ENCODE results near the gene FBXL12. TPM values are rescaled to one million over a fixed set of nuclear protein-coding genes. Genes with fewer than 3 reads are reported as not detected.
A peak's percentile ranks its signal among the peaks of the same experiment; 100 is the strongest.
"Not testable (repeated sequence)": the region's sequence is repeated elsewhere in the genome, so short reads cannot be mapped to it uniquely, and the experiment has no call there.

Gene FBXL12
- total RNA-seq, 2 experiments from 2014 or later = 26.4 to 29.0 TPM

DNA sequence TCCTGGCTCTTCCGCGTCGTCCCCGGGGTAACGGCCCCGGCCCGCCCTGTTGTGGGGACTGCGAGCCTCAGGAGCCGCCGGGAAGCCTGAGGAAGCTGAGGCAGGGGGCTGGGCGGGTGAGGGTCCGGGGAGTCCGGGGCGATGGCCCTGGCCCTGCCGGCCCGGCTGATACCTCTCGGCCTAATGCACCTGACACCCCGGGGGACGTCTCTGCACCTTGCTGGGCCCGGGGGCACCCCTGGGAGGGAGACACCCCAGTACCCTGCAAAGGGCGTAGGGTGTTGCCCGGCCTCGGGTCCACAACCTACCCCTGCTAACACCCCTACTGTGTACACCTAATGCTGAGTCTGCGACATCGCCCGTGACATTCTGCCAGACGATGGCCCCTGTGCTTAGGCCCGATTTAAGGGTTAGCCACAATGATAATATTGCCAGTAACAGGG, 16.6 kb upstream of the FBXL12 start:
- Mint-ChIP-seq H3K27me3 (ENCODE audit: low read depth) (no peaks in the 10 kb centered on the region), H3K4me1 (ENCODE audit: low read depth) (peaks cover 23% of the 10 kb centered on the region), H3K9me3 (ENCODE audit: insufficient read depth) (no peaks in the 10 kb centered on the region), H3K4me3 (peak overlapping the region; percentile 84), H3K36me3 (ENCODE audit: low read depth) (peaks cover 22% of the 10 kb centered on the region), H3K27ac (peak overlapping the region; percentile 79)
- DNase-seq = no peak
- CTCF ChIA-PET = interaction anchor here (0.9 to 2.4 kb wide), 7 partner anchors 11 to 96 kb away, joined by 3 to 10 read pairs (median 4); partner anchors contain the start of gene ZNF846
- peak; percentile 1 for ATAC-seq
- POLR2A ChIA-PET = interaction anchor here (1.7 kb wide), 1 partner anchor 24 kb away, joined by 4 read pairs; no protein-coding TSS in a partner anchor

DNA sequence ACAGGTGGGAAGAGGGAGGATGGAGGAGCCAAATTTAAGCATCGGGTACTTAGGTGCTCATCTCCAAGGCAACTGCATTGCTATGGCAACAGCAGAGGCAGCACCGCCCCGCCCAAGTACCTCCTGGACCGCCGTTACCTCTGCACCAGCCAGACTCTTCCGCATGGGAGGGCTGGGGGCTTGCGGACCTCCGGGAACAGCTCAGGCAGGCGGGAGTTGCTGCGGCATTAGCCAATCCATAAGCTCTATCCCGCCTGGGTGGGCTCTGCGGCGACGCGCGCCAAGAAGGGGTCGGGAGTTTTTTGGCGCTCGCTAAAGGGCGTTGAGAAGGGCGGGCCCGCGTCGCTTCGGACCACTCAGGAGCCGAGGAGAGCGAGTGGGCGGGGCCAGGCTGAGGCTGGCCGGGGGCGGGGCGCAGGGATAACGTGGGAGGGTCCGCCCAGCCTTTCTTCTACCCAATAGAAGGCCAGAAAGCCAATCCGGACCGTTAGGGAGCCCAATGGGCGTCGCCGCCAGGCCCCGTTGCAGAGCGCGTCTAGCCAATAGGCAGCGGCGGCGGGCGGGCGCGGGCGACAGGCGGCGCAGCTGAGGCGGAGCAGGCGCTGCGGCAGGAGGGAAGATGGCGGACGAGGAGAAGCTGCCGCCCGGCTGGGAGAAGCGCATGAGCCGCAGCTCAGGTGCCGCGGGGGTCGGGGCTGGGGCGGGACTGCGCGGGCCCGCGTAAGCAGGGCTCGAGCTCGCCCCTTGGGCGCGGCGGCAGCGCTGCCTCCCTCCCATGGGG, 16.0 kb upstream of the FBXL12 start, which contains the start of gene PIN1:
PIN1 (plus strand) TSS at position 593 of the 781 bp plus-strand sequence; CDS start at position 620, 27 bp downstream.
- DNase-seq (peak; percentile 99), ATAC-seq (peak; percentile 99)
- H3K4me3 Mint-ChIP-seq = peak within 1 kb of the TSS; percentile 84
- CTCF ChIA-PET = interaction anchor here (0.9 to 2.4 kb wide), 6 partner anchors 12 to 97 kb away, joined by 3 to 10 read pairs (median 4); partner anchors contain the start of gene ZNF846
- POLR2A ChIA-PET = interaction anchor here (1.3 to 1.7 kb wide), 2 partner anchors 16 to 25 kb away, joined by 3 to 4 read pairs; partner anchors contain the start of gene FBXL12
- peak within 1 kb of the TSS; percentile 89 for H3K27ac Mint-ChIP-seq
- no peaks in the 10 kb centered on the region for H3K27me3 Mint-ChIP-seq (ENCODE audit: low read depth)
- H3K9me3 Mint-ChIP-seq (ENCODE audit: insufficient read depth) = no peaks in the 10 kb centered on the region
- H3K36me3 Mint-ChIP-seq (ENCODE audit: low read depth) = peaks cover 21% of the 10 kb centered on the region
- H3K4me1 Mint-ChIP-seq (ENCODE audit: low read depth) = peaks cover 27% of the 10 kb centered on the region

- H3K36me3 Mint-ChIP-seq (ENCODE audit: low read depth) = peaks cover 22% of the 10 kb centered on the region
- ChIA-PET POLR2A (interaction anchor here (1.3 to 1.7 kb wide), 2 partner anchors 15 to 25 kb away, joined by 3 to 4 read pairs; partner anchors contain the start of gene FBXL12), CTCF (interaction anchor here (1.4 to 2.4 kb wide), 3 partner anchors 12 to 32 kb away, joined by 3 to 10 read pairs (median 4); no protein-coding TSS in a partner anchor)
- H3K9me3 Mint-ChIP-seq (ENCODE audit: insufficient read depth) = no peaks in the 10 kb centered on the region
- no peak for DNase-seq
- H3K4me3 Mint-ChIP-seq = peak overlapping the region; percentile 84
- no peaks in the 10 kb centered on the region for H3K27me3 Mint-ChIP-seq (ENCODE audit: low read depth)
- peak overlapping the region; percentile 89 for H3K27ac Mint-ChIP-seq
- no peak for ATAC-seq
- peaks cover 30% of the 10 kb centered on the region for H3K4me1 Mint-ChIP-seq (ENCODE audit: low read depth)
These were observed 15.4 kb upstream of the FBXL12 start for GRCh38 chr19:9834307-9834725.

- no peak for DNase-seq
These were observed 9.7 kb upstream of the FBXL12 start for GRCh38 chr19:9828551-9829063.

GRCh38 chr19:9827289-9828238, 8.7 kb upstream of the FBXL12 start, which contains the start of gene UBL5:
UBL5 (plus strand) TSS chr19:9827918; CDS start chr19:9828338, 420 bp downstream.
- Mint-ChIP-seq H3K4me1 (ENCODE audit: low read depth) (peaks cover 31% of the 10 kb centered on the region), H3K27me3 (ENCODE audit: low read depth) (no peaks in the 10 kb centered on the region), H3K36me3 (ENCODE audit: low read depth) (peaks cover 36% of the 10 kb centered on the region), H3K27ac (peak within 1 kb of the TSS; percentile 97), H3K4me3 (peak within 1 kb of the TSS; percentile 98), H3K9me3 (ENCODE audit: insufficient read depth) (no peaks in the 10 kb centered on the region)
- POLR2A ChIA-PET = interaction anchor here (0.6 to 2.3 kb wide), 12 partner anchors 9 to 517 kb away, joined by 3 to 17 read pairs (median 5); partner anchors contain the start of genes FBXL12, ZNF121, ZNF266 and ZNF846
- CTCF ChIA-PET = interaction anchor here (1.0 to 1.2 kb wide), 2 partner anchors 9 to 200 kb away, joined by 4 read pairs; no protein-coding TSS in a partner anchor
- peak; percentile 94 for DNase-seq
- peak; percentile 93 for ATAC-seq

More at GRCh38 chr19:9828551-9829063, 9.7 kb upstream of the FBXL12 start:
- H3K27me3 Mint-ChIP-seq (ENCODE audit: low read depth) = no peaks in the 10 kb centered on the region
- ATAC-seq = no peak
- peaks cover 32% of the 10 kb centered on the region for H3K36me3 Mint-ChIP-seq (ENCODE audit: low read depth)
- H3K4me3 Mint-ChIP-seq = peak overlapping the region; percentile 98
- ChIA-PET POLR2A (interaction anchor here (0.6 to 2.3 kb wide), 7 partner anchors 9 to 393 kb away, joined by 3 to 17 read pairs (median 5); partner anchors contain the start of genes FBXL12, ZNF121 and ZNF266), CTCF (interaction anchor here (1.2 kb wide), 1 partner anchor 35 kb away, joined by 3 read pairs; no protein-coding TSS in a partner anchor)
- no peaks in the 10 kb centered on the region for H3K9me3 Mint-ChIP-seq (ENCODE audit: insufficient read depth)
- peak overlapping the region; percentile 97 for H3K27ac Mint-ChIP-seq
- peaks cover 27% of the 10 kb centered on the region for H3K4me1 Mint-ChIP-seq (ENCODE audit: low read depth)

GRCh38 chr19:9823816-9824215, 4.9 kb upstream of the FBXL12 start:
- no peak overlapping the region for H3K4me3 Mint-ChIP-seq
- DNase-seq (no peak), ATAC-seq (no peak)
- peaks cover 21% of the 10 kb centered on the region for H3K36me3 Mint-ChIP-seq (ENCODE audit: low read depth)
- ChIA-PET POLR2A (interaction anchor here (0.6 kb wide), 1 partner anchor 684 kb away, joined by 3 read pairs; the partner anchor contains the start of gene ZNF317), CTCF (no interaction called here)
- H3K4me1 Mint-ChIP-seq (ENCODE audit: low read depth) = peaks cover 31% of the 10 kb centered on the region
- no peaks in the 10 kb centered on the region for H3K9me3 Mint-ChIP-seq (ENCODE audit: insufficient read depth)
- H3K27me3 Mint-ChIP-seq (ENCODE audit: low read depth) = no peaks in the 10 kb centered on the region
- no peak overlapping the region for H3K27ac Mint-ChIP-seq

- Mint-ChIP-seq H3K4me1 (ENCODE audit: low read depth) (peaks cover 34% of the 10 kb centered on the region), H3K27ac (peak overlapping the region; percentile 97), H3K36me3 (ENCODE audit: low read depth) (peaks cover 35% of the 10 kb centered on the region), H3K4me3 (peak overlapping the region; percentile 92)
- POLR2A ChIA-PET; H3K9me3 Mint-ChIP-seq (ENCODE audit: insufficient read depth); DNase-seq; H3K27me3 Mint-ChIP-seq (ENCODE audit: low read depth); ATAC-seq; CTCF ChIA-PET: not testable (repeated sequence)
These were observed 1.2 kb upstream of the FBXL12 start for GRCh38 chr19:9820034-9820433.

DNA sequence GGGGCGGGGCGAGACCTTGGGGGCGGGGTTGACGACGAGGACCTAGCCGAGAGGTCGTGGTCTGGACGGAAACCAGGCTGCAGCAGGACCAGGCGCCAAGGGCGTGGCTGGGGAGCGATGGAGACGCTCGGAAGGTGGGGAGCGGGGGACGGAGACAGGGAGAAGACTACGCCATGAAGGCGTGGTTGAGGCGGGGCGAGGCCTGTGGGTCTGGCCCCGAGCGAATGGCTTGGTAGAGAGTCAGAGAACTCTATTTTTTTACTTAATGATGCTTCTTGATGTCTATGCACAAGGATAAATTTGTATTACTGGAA, 674 bp upstream of the FBXL12 start:
- no peaks in the 10 kb centered on the region for H3K27me3 Mint-ChIP-seq (ENCODE audit: low read depth)
- DNase-seq (no peak), ATAC-seq (no peak)
- H3K27ac Mint-ChIP-seq = peak overlapping the region; percentile 97
- peak overlapping the region; percentile 92 for H3K4me3 Mint-ChIP-seq
- H3K9me3 Mint-ChIP-seq (ENCODE audit: insufficient read depth) = peaks cover 14% of the 10 kb centered on the region
- ChIA-PET CTCF (no interaction called here), POLR2A (interaction anchor here (0.6 to 2.0 kb wide), 9 partner anchors 8 to 384 kb away, joined by 3 to 17 read pairs (median 5); partner anchors contain the start of genes PIN1, UBL5, ZNF266 and ZNF846)
- H3K36me3 Mint-ChIP-seq (ENCODE audit: low read depth) = peaks cover 40% of the 10 kb centered on the region
- H3K4me1 Mint-ChIP-seq (ENCODE audit: low read depth) = peaks cover 37% of the 10 kb centered on the region

DNA sequence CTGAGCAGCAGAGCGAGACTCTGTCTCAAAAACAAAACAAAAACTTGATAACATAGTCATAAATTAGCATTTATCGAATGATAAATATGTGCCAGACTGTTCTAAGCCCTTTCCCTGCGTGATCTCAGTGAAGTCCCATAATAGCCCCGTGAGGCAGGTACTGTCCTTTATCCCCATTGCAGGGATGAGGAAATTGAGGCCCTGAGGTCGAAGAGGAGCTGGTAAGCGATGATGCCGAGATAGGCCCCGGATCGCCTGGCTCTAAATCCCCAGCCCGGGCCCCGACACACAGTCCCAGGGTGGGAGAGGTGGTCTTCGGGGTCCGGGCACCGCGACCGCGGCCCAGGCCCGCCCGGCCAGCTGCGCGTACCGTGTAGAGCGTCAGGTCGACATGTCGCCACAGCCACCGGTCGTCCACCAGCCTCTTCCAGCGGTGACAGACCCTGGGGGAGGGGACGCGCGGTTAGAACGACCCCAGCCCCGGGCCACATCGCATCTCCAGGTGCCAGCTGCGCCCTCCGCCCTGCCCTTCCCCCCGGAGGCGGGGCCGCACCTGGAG, 625 bp downstream of the FBXL12 start:
- H3K27me3 Mint-ChIP-seq (ENCODE audit: low read depth) = no peaks in the 10 kb centered on the region
- CTCF ChIA-PET = no interaction called here
- peak overlapping the region; percentile 97 for H3K27ac Mint-ChIP-seq
- ATAC-seq = no peak
- no peak for DNase-seq
- H3K9me3 Mint-ChIP-seq (ENCODE audit: insufficient read depth) = peaks cover 14% of the 10 kb centered on the region
- H3K4me1 Mint-ChIP-seq (ENCODE audit: low read depth) = peaks cover 36% of the 10 kb centered on the region
- H3K4me3 Mint-ChIP-seq = peak overlapping the region; percentile 92
- H3K36me3 Mint-ChIP-seq (ENCODE audit: low read depth) = peaks cover 43% of the 10 kb centered on the region
- POLR2A ChIA-PET = interaction anchor here (0.6 to 2.0 kb wide), 8 partner anchors 9 to 1853 kb away, joined by 3 to 17 read pairs (median 4); partner anchors contain the start of genes UBL5 and ZNF266

- no peak overlapping the region for H3K27ac Mint-ChIP-seq
- H3K4me3 Mint-ChIP-seq = no peak overlapping the region
- H3K36me3 Mint-ChIP-seq (ENCODE audit: low read depth) = peaks cover 53% of the 10 kb centered on the region
- no peak for ATAC-seq
- no peak for DNase-seq
- POLR2A ChIA-PET = no interaction called here
- peaks cover 19% of the 10 kb centered on the region for H3K4me1 Mint-ChIP-seq (ENCODE audit: low read depth)
- no peaks in the 10 kb centered on the region for H3K27me3 Mint-ChIP-seq (ENCODE audit: low read depth)
- CTCF ChIA-PET = no interaction called here
- peaks cover 6% of the 10 kb centered on the region for H3K9me3 Mint-ChIP-seq (ENCODE audit: insufficient read depth)
These were observed 7.7 kb downstream of the FBXL12 start for GRCh38 chr19:9811139-9811538.

Measured in activated CD8-positive, alpha-beta T cell treated with anti-CD3 and anti-CD28 coated beads, Interleukin-2, amount 10 ng/mL, durations not matched to agents 7 days and 5 days (primary cell).